GM12892 (cell line): Measurements from ENCODE around the gene PDE10A.

Experiments
- POLR2AphosphoS5 ChIP-seq: IDR thresholded peaks from 2 replicates; pipeline ENCODE4 v1.6.1; 2011; ENCODE audit warnings: low read depth, low read length, control low read depth
- TAF1 ChIP-seq: IDR thresholded peaks from 2 replicates; pipeline ENCODE4 v1.6.1; 2011; ENCODE audit warnings: low read depth, mild to moderate bottlenecking, control low read depth, low read length, borderline replicate concordance

DNA sequence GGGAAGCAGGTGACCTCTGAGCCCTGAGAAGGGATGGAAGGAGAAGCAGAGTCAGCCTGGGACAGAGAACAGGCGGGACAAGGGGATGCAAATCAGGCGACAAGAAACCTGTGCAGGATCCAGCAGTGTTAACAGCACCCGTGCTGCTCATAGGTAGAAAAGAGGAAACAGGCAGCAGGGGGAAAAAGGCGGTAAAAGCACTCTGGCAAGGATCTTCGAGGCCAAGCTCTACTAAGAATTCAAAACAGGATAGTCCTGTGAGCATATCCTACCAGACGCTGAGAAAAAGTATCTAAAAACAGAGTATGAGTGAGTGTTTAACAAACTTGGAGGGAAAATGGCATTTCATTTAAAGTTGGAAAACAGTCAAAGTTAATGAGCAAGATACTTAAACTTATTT is 370.4 kb downstream of the PDE10A start:
- TF ChIP-seq POLR2AphosphoS5 = no peak
- TF ChIP-seq TAF1 = no peak
